ENCODE data around the gene CST3. TPM values are rescaled to one million over a fixed set of nuclear protein-coding genes. Genes with fewer than 3 reads are reported as not detected.

The CST3 gene
- total RNA-seq, 2 donors from 2014 or later: 1,107 to 2,392 TPM

DNA sequence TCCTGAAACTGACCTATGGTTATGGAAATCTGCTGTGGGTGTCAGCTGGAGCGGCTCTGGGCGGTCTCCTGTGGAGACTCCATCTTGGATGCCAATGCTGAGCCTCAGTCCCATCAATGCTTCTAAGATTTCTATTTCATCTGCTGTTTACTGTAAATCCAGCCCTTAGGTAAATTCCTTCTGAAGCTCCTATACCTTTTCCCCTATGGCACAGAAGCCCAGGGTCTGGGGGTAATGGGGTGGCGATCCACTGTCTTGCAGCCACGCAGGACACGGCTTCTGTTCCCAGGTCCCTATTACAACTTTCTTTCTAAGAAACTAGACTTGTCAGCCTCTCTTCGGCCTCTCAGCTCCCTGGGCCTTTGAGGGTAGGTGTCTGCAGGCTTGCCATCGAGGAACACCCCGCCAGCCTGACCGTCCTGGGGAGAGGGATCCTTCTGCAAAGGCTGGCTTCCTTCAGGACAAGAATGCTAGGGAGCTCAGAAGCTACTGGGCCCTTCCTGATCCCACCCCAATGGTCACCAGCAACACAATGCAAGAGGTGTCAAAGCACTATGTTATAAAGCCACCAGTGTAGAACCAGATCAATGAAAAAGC is 6.4 kb downstream of the CST3 start:
- ATAC-seq (ENCODE audit: insufficient number of reproducible peaks, low FRiP score, low read depth) (no peak), DNase-seq (ENCODE audit: low spot score) (no peak)
- H3K27me3 ChIP-seq (replicated peaks; ENCODE audit: insufficient read depth): no peaks in the 10 kb centered on the region
- H3K27ac ChIP-seq: no peak overlapping the region
- peaks cover 18 to 32% of the 10 kb centered on the region in 2 donors for H3K4me1 ChIP-seq (ENCODE audit: control insufficient read depth in 1 of 2, low read depth in 2 of 2)
- TF ChIP-seq, protein P1, sequence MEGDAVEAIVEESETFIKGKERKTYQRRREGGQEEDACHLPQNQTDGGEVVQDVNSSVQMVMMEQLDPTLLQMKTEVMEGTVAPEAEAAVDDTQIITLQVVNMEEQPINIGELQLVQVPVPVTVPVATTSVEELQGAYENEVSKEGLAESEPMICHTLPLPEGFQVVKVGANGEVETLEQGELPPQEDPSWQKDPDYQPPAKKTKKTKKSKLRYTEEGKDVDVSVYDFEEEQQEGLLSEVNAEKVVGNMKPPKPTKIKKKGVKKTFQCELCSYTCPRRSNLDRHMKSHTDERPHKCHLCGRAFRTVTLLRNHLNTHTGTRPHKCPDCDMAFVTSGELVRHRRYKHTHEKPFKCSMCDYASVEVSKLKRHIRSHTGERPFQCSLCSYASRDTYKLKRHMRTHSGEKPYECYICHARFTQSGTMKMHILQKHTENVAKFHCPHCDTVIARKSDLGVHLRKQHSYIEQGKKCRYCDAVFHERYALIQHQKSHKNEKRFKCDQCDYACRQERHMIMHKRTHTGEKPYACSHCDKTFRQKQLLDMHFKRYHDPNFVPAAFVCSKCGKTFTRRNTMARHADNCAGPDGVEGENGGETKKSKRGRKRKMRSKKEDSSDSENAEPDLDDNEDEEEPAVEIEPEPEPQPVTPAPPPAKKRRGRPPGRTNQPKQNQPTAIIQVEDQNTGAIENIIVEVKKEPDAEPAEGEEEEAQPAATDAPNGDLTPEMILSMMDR (IDR thresholded peaks at IDR 0.05): no peak
- H3K4me3 ChIP-seq: no peak overlapping the region
- peaks cover 16% of the 10 kb centered on the region for H3K36me3 ChIP-seq
- no peaks in the 10 kb centered on the region for H3K9me3 ChIP-seq

DNA sequence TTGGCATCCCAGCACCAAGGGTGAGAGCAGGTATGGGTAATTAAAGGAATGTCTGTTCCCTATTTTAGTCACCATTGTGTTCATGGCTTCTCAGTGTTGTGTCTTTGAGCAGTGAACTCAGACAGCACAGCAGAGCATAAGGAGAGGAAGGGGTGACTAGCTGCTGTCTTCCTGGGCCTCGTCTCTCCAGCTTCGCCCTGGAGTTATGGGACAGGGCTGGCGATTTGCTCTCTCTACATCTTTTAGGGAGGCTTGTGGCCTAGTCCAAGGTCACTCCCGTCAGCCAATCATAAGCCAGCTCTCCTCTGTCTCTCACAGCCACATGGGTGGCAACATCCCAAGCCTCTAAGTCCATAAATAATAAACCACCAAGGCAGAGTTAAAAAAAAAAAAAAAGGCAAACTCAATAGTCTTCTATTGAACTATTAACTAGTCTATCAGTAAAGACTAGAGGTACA is 7.3 kb downstream of the CST3 start:
- H3K4me3 ChIP-seq: no peak overlapping the region
- H3K27me3 ChIP-seq (replicated peaks; ENCODE audit: insufficient read depth): no peaks in the 10 kb centered on the region
- peaks cover 16% of the 10 kb centered on the region for H3K36me3 ChIP-seq
- H3K9me3 ChIP-seq: no peaks in the 10 kb centered on the region
- no peak for DNase-seq (ENCODE audit: low spot score)
- H3K4me1 ChIP-seq (ENCODE audit: control insufficient read depth in 1 of 2, low read depth in 2 of 2): peaks cover 11 to 23% of the 10 kb centered on the region in 2 donors
- no peak for ATAC-seq (ENCODE audit: insufficient number of reproducible peaks, low FRiP score, low read depth)
- TF ChIP-seq, protein P1 (IDR thresholded peaks at IDR 0.05): no peak
- no peak overlapping the region for H3K27ac ChIP-seq

DNA sequence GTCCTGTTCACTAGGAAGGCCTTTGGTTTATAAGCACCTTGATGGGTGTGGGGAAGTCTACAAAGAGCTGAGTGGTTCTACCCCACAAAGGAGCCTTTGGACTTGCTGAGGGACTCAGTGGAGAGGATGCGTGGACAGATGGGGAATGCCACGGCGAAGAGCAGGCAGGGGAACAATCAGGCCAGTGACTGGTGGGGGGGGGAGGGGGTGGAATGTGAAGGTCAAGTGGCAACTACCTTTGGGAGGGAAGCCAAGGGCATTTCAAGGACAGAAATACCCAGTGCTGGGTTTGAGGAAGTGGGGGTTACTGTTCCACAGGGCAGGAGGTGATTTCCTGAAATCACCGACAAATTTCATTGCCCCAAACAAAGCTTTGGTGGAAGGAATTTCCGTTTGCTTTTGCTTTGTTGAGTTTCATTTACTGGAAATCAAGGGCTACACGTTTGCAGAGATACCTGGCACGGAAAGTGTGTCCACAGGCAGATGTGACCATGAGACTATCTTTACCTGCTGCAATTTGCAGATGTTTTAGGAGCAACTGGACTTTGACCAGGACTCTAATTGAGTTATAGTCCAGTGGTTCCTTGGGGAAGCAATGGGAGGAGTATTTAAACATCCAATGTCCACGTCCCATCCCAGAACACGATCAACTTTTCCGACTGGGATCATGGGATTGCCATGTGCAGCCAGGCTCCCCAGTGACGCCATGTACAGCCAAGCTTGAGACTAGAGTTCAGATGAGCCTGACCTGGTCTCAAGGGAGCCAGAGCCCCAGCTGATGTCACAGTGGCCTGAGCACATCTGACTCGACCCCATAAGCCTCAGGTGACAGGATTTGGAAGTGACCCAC is 8.0 kb downstream of the CST3 start:
- Histone ChIP-seq H3K9me3 (no peaks in the 10 kb centered on the region), H3K27ac (peak overlapping the region in 1 of 2 donors; percentile 27), H3K36me3 (peaks cover 16% of the 10 kb centered on the region), H3K4me3 (no peak overlapping the region), H3K27me3 (replicated peaks; ENCODE audit: insufficient read depth) (no peaks in the 10 kb centered on the region), H3K4me1 (ENCODE audit: control insufficient read depth in 1 of 2, low read depth in 2 of 2) (peaks cover 4 to 16% of the 10 kb centered on the region in 2 donors)
- ATAC-seq (ENCODE audit: insufficient number of reproducible peaks, low FRiP score, low read depth) (no peak), DNase-seq (ENCODE audit: low spot score) (no peak)
- TF ChIP-seq, protein P1 (IDR thresholded peaks at IDR 0.05): no peak

DNA sequence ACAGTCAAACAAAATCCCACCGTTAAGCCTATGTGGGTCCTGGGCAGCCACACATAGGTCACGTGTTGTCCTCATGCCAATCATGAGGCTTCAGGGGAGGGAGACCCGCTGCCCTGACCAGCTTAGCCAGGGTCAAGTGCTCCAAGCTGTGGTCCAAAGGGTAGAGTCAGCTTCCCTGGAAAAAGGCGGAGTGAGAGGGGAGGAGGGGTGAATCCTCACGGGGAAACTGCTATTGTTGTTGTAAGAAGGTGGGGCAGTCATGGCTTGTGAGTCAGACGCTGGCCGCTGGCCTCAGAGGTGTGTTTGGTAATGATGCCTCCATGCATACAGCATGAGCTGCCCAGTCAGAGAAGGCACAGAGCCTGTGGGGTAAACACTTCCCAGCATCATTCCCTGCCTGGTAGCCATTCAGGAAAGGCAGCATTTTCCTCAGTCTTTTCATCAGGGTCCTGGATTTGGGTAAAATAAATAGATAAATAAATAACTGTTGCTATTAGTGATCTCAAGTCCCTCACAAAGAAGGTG is 8.7 kb downstream of the CST3 start:
- Histone ChIP-seq H3K4me3 (no peak overlapping the region), H3K27me3 (replicated peaks; ENCODE audit: insufficient read depth) (no peaks in the 10 kb centered on the region), H3K4me1 (ENCODE audit: control insufficient read depth in 1 of 2, low read depth in 2 of 2) (peaks cover 2 to 14% of the 10 kb centered on the region in 2 donors), H3K36me3 (peaks cover 16% of the 10 kb centered on the region), H3K27ac (peak overlapping the region in 1 of 2 donors; percentile 27), H3K9me3 (no peaks in the 10 kb centered on the region)
- DNase-seq (ENCODE audit: low spot score) (no peak), ATAC-seq (ENCODE audit: insufficient number of reproducible peaks, low FRiP score, low read depth) (no peak)
- TF ChIP-seq, protein P1 (IDR thresholded peaks at IDR 0.05): no peak

DNA sequence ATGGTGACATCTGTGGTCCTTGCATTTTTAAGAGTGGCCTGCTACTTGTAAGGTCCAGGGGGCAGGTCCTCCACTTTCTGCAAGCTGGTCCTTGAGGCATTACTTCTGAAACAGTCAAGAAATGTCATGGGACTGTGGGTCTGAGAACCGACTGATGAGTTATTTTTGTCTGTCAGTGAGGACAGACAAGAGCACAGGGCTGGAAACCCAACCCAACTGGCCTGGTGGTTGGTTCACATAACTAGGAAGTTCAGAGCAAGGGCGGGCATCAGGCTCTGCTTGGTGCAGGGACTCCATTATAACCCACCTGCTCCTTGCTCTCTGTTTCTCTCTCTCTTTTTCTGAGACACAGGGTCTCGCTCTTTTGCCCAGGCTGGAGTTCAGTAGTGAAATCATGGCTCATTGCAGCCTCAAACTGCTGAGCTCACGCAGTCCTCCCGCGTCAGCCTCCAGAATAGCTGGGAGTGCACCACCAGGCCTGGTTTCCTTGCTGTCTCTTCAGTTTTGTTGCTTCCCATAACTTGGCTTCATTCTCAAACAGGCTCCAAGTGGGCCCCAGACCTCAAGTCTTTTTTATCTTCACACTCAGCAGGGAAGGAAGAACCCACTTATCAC is 9.2 kb downstream of the CST3 start:
- Histone ChIP-seq H3K4me1 (ENCODE audit: control insufficient read depth in 1 of 2, low read depth in 2 of 2) (peaks cover 2 to 17% of the 10 kb centered on the region in 2 donors), H3K27ac (peak overlapping the region in 1 of 2 donors; percentile 27), H3K4me3 (no peak overlapping the region), H3K27me3 (replicated peaks; ENCODE audit: insufficient read depth) (no peaks in the 10 kb centered on the region), H3K9me3 (no peaks in the 10 kb centered on the region), H3K36me3 (peaks cover 13% of the 10 kb centered on the region)
- DNase-seq (ENCODE audit: low spot score) (no peak), ATAC-seq (ENCODE audit: insufficient number of reproducible peaks, low FRiP score, low read depth) (no peak)
- TF ChIP-seq, protein P1 (IDR thresholded peaks at IDR 0.05): no peak
